Measurements from ENCODE around the gene LRRC3. TPM values are rescaled to one million over a fixed set of nuclear protein-coding genes. Genes with fewer than 3 reads are reported as not detected.

Gene LRRC3
- total RNA-seq (2022) (4.5 and 4.7 TPM in 2 replicates), Bru-seq, nascent RNA (percentile 50 among the genes with signal in this experiment), BruChase-seq, experiment 1, labeled RNA remaining after a 2-hour chase (percentile 62 among the genes with signal in this experiment), BruChase-seq, experiment 2, labeled RNA remaining after a 6-hour chase (percentile 69 among the genes with signal in this experiment)
- long read RNA-seq, full-length matches to known transcripts = 2 of 5 reads
- long read RNA-seq, partial matches to known transcripts = 0 of 5 reads
- long read RNA-seq, other reads (novel, unspliced or antisense) = 3 of 5 reads

GRCh38 chr21:44454747-44455523 lies at the start of gene LRRC3:
LRRC3 (plus strand) TSS chr21:44455510; CDS start chr21:44456645, 1,135 bp downstream.
- Mint-ChIP-seq H3K27ac (ENCODE audit: unreplicated experiment) (no peak within 1 kb of the TSS), H3K4me1 (ENCODE audit: low read depth, unreplicated experiment) (peaks cover 7% of the 10 kb centered on the region), H3K4me3 (ENCODE audit: unreplicated experiment) (peak within 1 kb of the TSS; percentile 71), H3K36me3 (ENCODE audit: insufficient read depth, unreplicated experiment) (no peaks in the 10 kb centered on the region), H3K9me3 (ENCODE audit: unreplicated experiment) (peaks cover 7% of the 10 kb centered on the region), H3K27me3 (ENCODE audit: insufficient read depth, unreplicated experiment) (no peaks in the 10 kb centered on the region)
- ChIA-PET CTCF (interaction anchor here (0.7 to 1.1 kb wide), 2 partner anchors 28 to 113 kb away, joined by 3 to 5 read pairs; no protein-coding TSS in a partner anchor), POLR2A (interaction anchor here (0.6 kb wide), 1 partner anchor 486 kb away, joined by 3 read pairs; no protein-coding TSS in a partner anchor)
- intact Hi-C loops (cut with micrococcal nuclease; ENCODE audit: unreplicated experiment) = no loop called here
- no peaks in the 10 kb centered on the region for H3K36me3 ChIP-seq (ENCODE audit: control insufficient read depth, insufficient read depth, low read length)
- H3K4me1 ChIP-seq = peaks cover 18% of the 10 kb centered on the region
- H3K9me3 ChIP-seq = no peaks in the 10 kb centered on the region
- peak within 1 kb of the TSS; percentile 63 for H3K4me3 ChIP-seq (ENCODE audit: low read depth, low read length)
- DNase-seq = peak; percentile 89 to 94
- TF ChIP-seq CTCF (IDR thresholded peaks at IDR 0.05; ENCODE audit: insufficient read depth in 1 of 2, low read depth in 1 of 2, low read length in 1 of 2, severe bottlenecking in 1 of 2, unreplicated experiment in 1 of 2) = no peak
- H3K27me3 ChIP-seq (replicated peaks; ENCODE audit: control insufficient read depth, insufficient read depth, low read length) = no peaks in the 10 kb centered on the region
- no TSS peak for BruUV-seq (replicated peaks)

- H3K4me1 Mint-ChIP-seq (ENCODE audit: low read depth, unreplicated experiment) = no peaks in the 10 kb centered on the region
- H3K4me3 Mint-ChIP-seq (ENCODE audit: unreplicated experiment) = no peak overlapping the region
- POLR2A ChIA-PET = no interaction called here
- DNase-seq = no peak
- peaks cover 17% of the 10 kb centered on the region for H3K36me3 Mint-ChIP-seq (ENCODE audit: insufficient read depth, unreplicated experiment)
- Histone ChIP-seq H3K27me3 (replicated peaks; ENCODE audit: control insufficient read depth, insufficient read depth, low read length) (no peaks in the 10 kb centered on the region), H3K4me3 (ENCODE audit: low read depth, low read length) (no peak overlapping the region), H3K4me1 (no peaks in the 10 kb centered on the region), H3K36me3 (ENCODE audit: control insufficient read depth, insufficient read depth, low read length) (no peaks in the 10 kb centered on the region), H3K9me3 (peaks cover 4% of the 10 kb centered on the region)
- H3K27ac Mint-ChIP-seq (ENCODE audit: unreplicated experiment) = no peak overlapping the region
- peaks cover 13% of the 10 kb centered on the region for H3K9me3 Mint-ChIP-seq (ENCODE audit: unreplicated experiment)
- CTCF ChIA-PET = no interaction called here
- BruUV-seq (replicated peaks) = no TSS peak
- intact Hi-C loops (cut with micrococcal nuclease; ENCODE audit: unreplicated experiment) = no loop called here
- H3K27me3 Mint-ChIP-seq (ENCODE audit: insufficient read depth, unreplicated experiment) = no peaks in the 10 kb centered on the region
- TF ChIP-seq CTCF (IDR thresholded peaks at IDR 0.05; ENCODE audit: insufficient read depth in 1 of 2, low read depth in 1 of 2, low read length in 1 of 2, severe bottlenecking in 1 of 2, unreplicated experiment in 1 of 2) = no peak
Observed at GRCh38 chr21:44405948-44406872, 49.1 kb upstream of the LRRC3 start.

GRCh38 chr21:44406953-44407352 lies 48.4 kb upstream of the LRRC3 start:
- H3K4me1 Mint-ChIP-seq (ENCODE audit: low read depth, unreplicated experiment) = no peaks in the 10 kb centered on the region
- peaks cover 13% of the 10 kb centered on the region for H3K9me3 Mint-ChIP-seq (ENCODE audit: unreplicated experiment)
- CTCF ChIA-PET = no interaction called here
- BruUV-seq (replicated peaks) = no TSS peak
- no peaks in the 10 kb centered on the region for H3K27me3 Mint-ChIP-seq (ENCODE audit: insufficient read depth, unreplicated experiment)
- no peaks in the 10 kb centered on the region for H3K27me3 ChIP-seq (replicated peaks; ENCODE audit: control insufficient read depth, insufficient read depth, low read length)
- H3K9me3 ChIP-seq = peaks cover 4% of the 10 kb centered on the region
- no peaks in the 10 kb centered on the region for H3K36me3 ChIP-seq (ENCODE audit: control insufficient read depth, insufficient read depth, low read length)
- POLR2A ChIA-PET = no interaction called here
- no peak for DNase-seq
- no peak overlapping the region for H3K4me3 ChIP-seq (ENCODE audit: low read depth, low read length)
- TF ChIP-seq CTCF (IDR thresholded peaks at IDR 0.05; ENCODE audit: insufficient read depth in 1 of 2, low read depth in 1 of 2, low read length in 1 of 2, severe bottlenecking in 1 of 2, unreplicated experiment in 1 of 2) = no peak
- H3K4me1 ChIP-seq = no peaks in the 10 kb centered on the region
- H3K4me3 Mint-ChIP-seq (ENCODE audit: unreplicated experiment) = no peak overlapping the region
- intact Hi-C loops (cut with micrococcal nuclease; ENCODE audit: unreplicated experiment) = no loop called here
- H3K36me3 Mint-ChIP-seq (ENCODE audit: insufficient read depth, unreplicated experiment) = peaks cover 17% of the 10 kb centered on the region
- H3K27ac Mint-ChIP-seq (ENCODE audit: unreplicated experiment) = no peak overlapping the region
